SK-N-SH (cell line): ENCODE results near the gene B4GALT3. TPM values are rescaled to one million over a fixed set of nuclear protein-coding genes. Genes with fewer than 3 reads are reported as not detected.

ENCODE experiments used
- CTCF ChIA-PET: fragments of 300-600, 350-600 bp; formaldehyde crosslinking; extraction: SDS; loops from one replicate; lab custom pipeline; 2021; lab: Yijun Ruan, JAX
- POLR2A ChIA-PET: fragments of 350-600 bp; sonication (Branson Sonifier 250); formaldehyde crosslinking; extraction: SDS; loops from one replicate; lab custom pipeline; 2020; ENCODE audit warnings: antibody characterized with exemption, inconsistent platforms; lab: Yijun Ruan, JAX
- DNase-seq: peaks from one replicate; pipeline ENCODE4 v3.0.0; 2012
- H2AFZ ChIP-seq: fragments of 200-600 bp; sonication (generic); 2 replicates; pipeline ENCODE4 v1.8.1; 2016; ENCODE audit warnings: antibody characterized with exemption, mild to moderate bottlenecking, low read depth
- H3F3A ChIP-seq: fragments of 200-600 bp; sonication (generic); replicated peaks from 2 replicates; pipeline ENCODE3; 2016; ENCODE audit warnings: antibody characterized with exemption, mild to moderate bottlenecking; ENCODE audit not compliant: insufficient read depth
- H3K27ac ChIP-seq, 2 experiments: fragments of 200-500 bp in 1 of 2; fragments of 200-600 bp in 1 of 2; sonication (Bioruptor generic) in 1 of 2; sonication (generic), shearing (Covaris generic) in 1 of 2; 2 replicates each; pipeline versions ENCODE4 v1.5.1 to v1.6.1; 2014 to 2016; ENCODE audit warnings: low read depth in 2 of 2, inconsistent platforms in 1 of 2, low read length in 1 of 2, mild to moderate bottlenecking in 1 of 2, mixed read lengths in 1 of 2
- H3K27me3 ChIP-seq: fragments of 200-600 bp; sonication (generic), shearing (Covaris generic); 2 replicates; pipeline ENCODE4 v1.6.1; 2016; ENCODE audit warnings: mixed run types; ENCODE audit not compliant: insufficient read depth
- H3K36me3 ChIP-seq, 2 experiments: fragments of 200-500 bp in 1 of 2; fragments of 200-600 bp in 1 of 2; sonication (Bioruptor generic) in 1 of 2; sonication (generic) in 1 of 2; replicated peaks in 1 of 2; 2 replicates each; pipeline versions ENCODE3 to v1.5.1; 2014 to 2016; ENCODE audit warnings: low read length in 1 of 2, mild to moderate bottlenecking in 1 of 2; ENCODE audit not compliant: insufficient read depth in 2 of 2, control insufficient read depth in 1 of 2
- H3K4me1 ChIP-seq, 2 experiments: fragments of 200-500 bp in 1 of 2; fragments of 200-600 bp in 1 of 2; sonication (Bioruptor generic) in 1 of 2; sonication (generic), shearing (Covaris generic) in 1 of 2; 2 replicates each; pipeline versions ENCODE4 v1.5.1 to v1.6.1; 2014 to 2016; ENCODE audit warnings: low read depth in 1 of 2, low read length in 1 of 2, mixed run types in 1 of 2; ENCODE audit not compliant: insufficient read depth in 2 of 2, control insufficient read depth in 1 of 2
- H3K4me2 ChIP-seq: fragments of 200-600 bp; sonication (generic), shearing (Covaris generic); 2 replicates; pipeline ENCODE4 v1.6.1; 2017; ENCODE audit warnings: mixed run types
- H3K4me3 ChIP-seq, 2 experiments: fragments of 200-500 bp in 1 of 2; fragments of 200-600 bp in 1 of 2; sonication (Bioruptor generic) in 1 of 2; sonication (generic), shearing (Covaris generic) in 1 of 2; 2 replicates each; pipeline versions ENCODE4 v1.5.1 to v1.8.1; 2014 to 2016; ENCODE audit warnings: low read depth in 2 of 2, inconsistent platforms in 1 of 2, low read length in 1 of 2, mild to moderate bottlenecking in 1 of 2, mixed read lengths in 1 of 2, moderate library complexity in 1 of 2
- H3K79me2 ChIP-seq: fragments of 200-600 bp; sonication (generic); 2 replicates; pipeline ENCODE4 v1.8.1; 2017; ENCODE audit warnings: mild to moderate bottlenecking; ENCODE audit not compliant: insufficient read depth
- H3K9ac ChIP-seq: fragments of 200-600 bp; sonication (generic); 2 replicates; pipeline ENCODE4 v1.6.1; 2017; ENCODE audit warnings: mixed run types
- H3K9me2 ChIP-seq: fragments of 200-600 bp; sonication (generic); 2 replicates; pipeline ENCODE4 v1.6.1; 2017; ENCODE audit warnings: mixed run types
- H3K9me3 ChIP-seq: fragments of 200-600 bp; sonication (generic); 2 replicates; pipeline ENCODE4 v1.6.1; 2017; ENCODE audit warnings: mixed run types, mild to moderate bottlenecking, moderate library complexity
- H4K20me1 ChIP-seq: fragments of 200-600 bp; sonication (generic); 2 replicates; pipeline ENCODE4 v1.6.1; 2017; ENCODE audit warnings: mild to moderate bottlenecking, mixed run types; ENCODE audit not compliant: insufficient read depth
- ELF1 ChIP-seq: IDR thresholded peaks from 2 replicates; pipeline ENCODE4 v1.4.0; 2012
- FOXJ3 ChIP-seq: sonication (generic); formaldehyde crosslinking; IDR thresholded peaks from 2 replicates; pipeline ENCODE4 v1.5.1; 2020; ENCODE audit warnings: mild to moderate bottlenecking, missing genetic modification reagents
- FOXM1 ChIP-seq: IDR thresholded peaks from 2 replicates; pipeline ENCODE4 v1.4.0; 2012; ENCODE audit warnings: low read depth, mild to moderate bottlenecking
- GABPA ChIP-seq: IDR thresholded peaks from 2 replicates; pipeline ENCODE4 v1.4.0; 2012; ENCODE audit warnings: low read depth, mild to moderate bottlenecking
- JUND ChIP-seq: IDR thresholded peaks from 2 replicates; pipeline ENCODE4 v1.4.0; 2012
- MEF2A ChIP-seq: IDR thresholded peaks from 2 replicates; pipeline ENCODE4 v1.4.0; 2012; ENCODE audit warnings: low read depth, borderline replicate concordance
- MXI1 ChIP-seq: IDR thresholded peaks from 2 replicates; pipeline ENCODE4 v1.6.1; 2012; ENCODE audit warnings: mild to moderate bottlenecking, low read depth, low read length, improper control_type of control experiment
- NFIC ChIP-seq: IDR thresholded peaks from 2 replicates; pipeline ENCODE4 v1.4.0; 2012; ENCODE audit warnings: borderline replicate concordance
- NRF1 ChIP-seq: IDR thresholded peaks from 2 replicates; pipeline ENCODE4 v1.6.1; 2012; ENCODE audit warnings: low read depth, mild to moderate bottlenecking, low read length
- RAD21 ChIP-seq: IDR thresholded peaks from 2 replicates; pipeline ENCODE4 v1.6.1; 2012; ENCODE audit warnings: mild to moderate bottlenecking, low read length
- RCOR1 ChIP-seq: fragments of 150-350 bp; IDR thresholded peaks from 2 replicates; pipeline ENCODE4 v1.6.1; 2017; ENCODE audit warnings: antibody characterized with exemption, low read length
- RFX5 ChIP-seq: IDR thresholded peaks from 2 replicates; pipeline ENCODE4 v1.6.1; 2012; ENCODE audit warnings: mild to moderate bottlenecking, improper control_type of control experiment, low read length
- RXRA ChIP-seq: IDR thresholded peaks from 2 replicates; pipeline ENCODE4 v1.4.0; 2012; ENCODE audit warnings: low read depth, mild to moderate bottlenecking, borderline replicate concordance
- SMC3 ChIP-seq: IDR thresholded peaks from 2 replicates; pipeline ENCODE4 v1.6.1; 2012; ENCODE audit warnings: low read depth, low read length, improper control_type of control experiment
- TAF1 ChIP-seq: IDR thresholded peaks from 2 replicates; pipeline ENCODE4 v1.6.1; 2012; ENCODE audit warnings: low read depth, mild to moderate bottlenecking, low read length, moderate library complexity, borderline replicate concordance
- TCF12 ChIP-seq: IDR thresholded peaks from 2 replicates; pipeline ENCODE4 v1.4.0; 2012
- TEAD4 ChIP-seq: IDR thresholded peaks from 2 replicates; pipeline ENCODE4 v1.4.0; 2012; ENCODE audit warnings: mild to moderate bottlenecking, borderline replicate concordance; ENCODE audit not compliant: insufficient read depth
- YY1 ChIP-seq: IDR thresholded peaks from 2 replicates; pipeline ENCODE4 v1.4.0; 2012; ENCODE audit warnings: low read depth, mild to moderate bottlenecking
- whole genome bisulfite sequencing: methylation state at CpG from one replicate; pipeline ENCODE4 v1.1.6; 2017; ENCODE audit warnings: low lambda C conversion rate; 5-methylcytosine and 5-hydroxymethylcytosine counted together
- polyA plus RNA-seq, 3 experiments: library from polyadenylated mRNA; depleted of rRNA; stranded (reverse); fragments of >200 nt; gene quantifications; 2 replicates each; pipeline ENCODE4 v1.2.3, GENCODE V29; 2012
- TF ChIP-seq, protein P1 (sequence below): IDR thresholded peaks from 2 replicates; pipeline ENCODE4 v1.4.0; 2012; ENCODE audit warnings: low read depth
- TF ChIP-seq, protein P2 (sequence below): IDR thresholded peaks from 2 replicates; pipeline ENCODE4; 2012
- TF ChIP-seq, protein P3 (sequence below): fragments of 150-350 bp; IDR thresholded peaks from 2 replicates; pipeline ENCODE4 v1.6.1; 2016; ENCODE audit warnings: mild to moderate bottlenecking, low read depth, low read length
- TF ChIP-seq, protein P4 (sequence below): fragments of 200-600 bp; sonication (generic); IDR thresholded peaks from 2 replicates; pipeline ENCODE4 v1.6.1; 2017; ENCODE audit warnings: antibody characterized with exemption, mild to moderate bottlenecking, moderate library complexity

Gene B4GALT3
- polyA plus RNA-seq, 1 of the 3 experiments (the other 2 are of a cell fraction), result 56.5 TPM

DNA sequence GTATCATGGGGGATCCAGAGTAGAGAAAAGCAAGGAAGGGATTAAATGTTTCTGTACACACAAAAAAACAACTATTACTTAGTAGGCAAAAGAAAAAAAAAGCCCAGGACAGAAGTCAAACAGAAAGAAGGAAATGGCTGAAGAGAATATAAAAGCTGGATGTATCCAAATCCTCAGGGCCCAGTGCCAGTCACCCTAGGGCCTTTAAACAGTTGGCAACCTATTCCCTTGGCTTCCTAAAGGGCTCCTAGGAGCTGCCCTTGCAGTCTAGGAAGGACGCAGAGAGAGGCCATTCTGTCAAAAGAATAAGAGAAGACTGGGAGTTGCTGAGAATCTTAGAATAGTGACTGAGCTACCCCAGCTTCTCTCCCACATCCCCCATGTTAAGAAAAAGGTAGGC, 5.0 kb downstream of the B4GALT3 start (continued):
- TF ChIP-seq TAF1, result no peak
- TF ChIP-seq, protein P1, sequence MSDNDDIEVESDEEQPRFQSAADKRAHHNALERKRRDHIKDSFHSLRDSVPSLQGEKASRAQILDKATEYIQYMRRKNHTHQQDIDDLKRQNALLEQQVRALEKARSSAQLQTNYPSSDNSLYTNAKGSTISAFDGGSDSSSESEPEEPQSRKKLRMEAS, result no peak
- no peak for TF ChIP-seq FOXJ3 (CRISPR knock-in tag)

DNA sequence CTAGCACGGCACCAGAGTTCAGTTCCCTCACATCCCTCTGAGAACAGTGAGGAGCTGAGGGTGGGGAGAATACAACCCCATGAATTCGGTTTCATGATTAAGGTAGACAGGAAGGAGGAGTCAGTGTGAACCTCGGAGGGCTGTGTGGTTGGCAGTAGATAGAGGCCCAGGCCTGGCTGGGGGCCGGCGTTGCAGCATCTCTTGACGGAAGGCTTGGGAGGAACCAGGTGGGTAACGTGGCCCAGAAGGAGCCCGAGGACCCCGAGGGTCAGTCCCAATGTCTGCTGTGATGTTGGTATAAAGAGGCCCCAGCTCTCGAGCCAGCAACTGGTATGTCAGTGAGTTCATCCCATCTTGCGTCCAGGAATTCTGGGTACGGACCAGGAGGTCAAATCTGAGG, 5.6 kb downstream of the B4GALT3 start:
- H3K4me1 ChIP-seq, result peaks cover 0 to 22% of the 10 kb centered on the region in 2 experiments; a peak in 1 of 4 replicates
- no peaks in the 10 kb centered on the region for H3K9me3 ChIP-seq
- H3K27ac ChIP-seq, result no peak overlapping the region
- WGBS, result 90% methylated on average over 12 of the region's 12 CpGs
- H3K4me2 ChIP-seq, result no peak overlapping the region
- ChIA-PET CTCF (interaction anchor here (0.7 kb wide), 2 partner anchors 13 to 817 kb away, joined by 3 to 4 read pairs; partner anchors contain the start of gene USP21), POLR2A (interaction anchor here (1.4 kb wide), 1 partner anchor 10 kb away, joined by 4 read pairs; no protein-coding TSS in a partner anchor)
- H4K20me1 ChIP-seq, result no peaks in the 10 kb centered on the region
- no peaks in the 10 kb centered on the region for H3K27me3 ChIP-seq
- no peak overlapping the region for H3K9ac ChIP-seq
- H3K79me2 ChIP-seq, result peaks cover 16% of the 10 kb centered on the region; the same call in 1 of the 2 replicates
- TF ChIP-seq TCF12 (no peak), NRF1 (no peak), YY1 (no peak), GABPA (no peak), TEAD4 (no peak), SMC3 (no peak), MXI1 (no peak), RFX5 (no peak), RXRA (no peak), NFIC (no peak), ELF1 (no peak), RAD21 (no peak), FOXJ3 (CRISPR knock-in tag) (no peak), JUND (no peak), MEF2A (no peak), FOXM1 (no peak), RCOR1 (no peak)
- TF ChIP-seq, protein P2, sequence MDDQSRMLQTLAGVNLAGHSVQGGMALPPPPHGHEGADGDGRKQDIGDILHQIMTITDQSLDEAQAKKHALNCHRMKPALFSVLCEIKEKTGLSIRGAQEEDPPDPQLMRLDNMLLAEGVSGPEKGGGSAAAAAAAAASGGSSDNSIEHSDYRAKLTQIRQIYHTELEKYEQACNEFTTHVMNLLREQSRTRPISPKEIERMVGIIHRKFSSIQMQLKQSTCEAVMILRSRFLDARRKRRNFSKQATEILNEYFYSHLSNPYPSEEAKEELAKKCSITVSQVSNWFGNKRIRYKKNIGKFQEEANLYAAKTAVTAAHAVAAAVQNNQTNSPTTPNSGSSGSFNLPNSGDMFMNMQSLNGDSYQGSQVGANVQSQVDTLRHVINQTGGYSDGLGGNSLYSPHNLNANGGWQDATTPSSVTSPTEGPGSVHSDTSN, result no peak
- TF ChIP-seq, protein P3, sequence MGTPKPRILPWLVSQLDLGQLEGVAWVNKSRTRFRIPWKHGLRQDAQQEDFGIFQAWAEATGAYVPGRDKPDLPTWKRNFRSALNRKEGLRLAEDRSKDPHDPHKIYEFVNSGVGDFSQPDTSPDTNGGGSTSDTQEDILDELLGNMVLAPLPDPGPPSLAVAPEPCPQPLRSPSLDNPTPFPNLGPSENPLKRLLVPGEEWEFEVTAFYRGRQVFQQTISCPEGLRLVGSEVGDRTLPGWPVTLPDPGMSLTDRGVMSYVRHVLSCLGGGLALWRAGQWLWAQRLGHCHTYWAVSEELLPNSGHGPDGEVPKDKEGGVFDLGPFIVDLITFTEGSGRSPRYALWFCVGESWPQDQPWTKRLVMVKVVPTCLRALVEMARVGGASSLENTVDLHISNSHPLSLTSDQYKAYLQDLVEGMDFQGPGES, result no peak
- TF ChIP-seq, protein P4, sequence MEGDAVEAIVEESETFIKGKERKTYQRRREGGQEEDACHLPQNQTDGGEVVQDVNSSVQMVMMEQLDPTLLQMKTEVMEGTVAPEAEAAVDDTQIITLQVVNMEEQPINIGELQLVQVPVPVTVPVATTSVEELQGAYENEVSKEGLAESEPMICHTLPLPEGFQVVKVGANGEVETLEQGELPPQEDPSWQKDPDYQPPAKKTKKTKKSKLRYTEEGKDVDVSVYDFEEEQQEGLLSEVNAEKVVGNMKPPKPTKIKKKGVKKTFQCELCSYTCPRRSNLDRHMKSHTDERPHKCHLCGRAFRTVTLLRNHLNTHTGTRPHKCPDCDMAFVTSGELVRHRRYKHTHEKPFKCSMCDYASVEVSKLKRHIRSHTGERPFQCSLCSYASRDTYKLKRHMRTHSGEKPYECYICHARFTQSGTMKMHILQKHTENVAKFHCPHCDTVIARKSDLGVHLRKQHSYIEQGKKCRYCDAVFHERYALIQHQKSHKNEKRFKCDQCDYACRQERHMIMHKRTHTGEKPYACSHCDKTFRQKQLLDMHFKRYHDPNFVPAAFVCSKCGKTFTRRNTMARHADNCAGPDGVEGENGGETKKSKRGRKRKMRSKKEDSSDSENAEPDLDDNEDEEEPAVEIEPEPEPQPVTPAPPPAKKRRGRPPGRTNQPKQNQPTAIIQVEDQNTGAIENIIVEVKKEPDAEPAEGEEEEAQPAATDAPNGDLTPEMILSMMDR, result no peak
- H3K9me2 ChIP-seq, result no peaks in the 10 kb centered on the region
- H3K4me3 ChIP-seq, result no peak overlapping the region
- peaks cover 37 to 61% of the 10 kb centered on the region in 2 experiments for H3K36me3 ChIP-seq
- no peaks in the 10 kb centered on the region for H3F3A ChIP-seq
- no peak overlapping the region for H2AFZ ChIP-seq
- DNase-seq, result no peak
